Skin epidermis (tissue), 12 donors: ENCODE data around the gene CHAF1A.
A peak's percentile ranks its signal among the peaks of the same experiment; 100 is the strongest.

Experiments
- H3K27ac ChIP-seq, 21 experiments: fragments of 200-600 bp; sonication (generic) in 11 of 21; one replicate each; pipeline ENCODE4 v1.5.0; 2020; ENCODE audit warnings: mild to moderate bottlenecking in 3 of 21, inconsistent platforms in 2 of 21, moderate library complexity in 2 of 21
- H3K4me3 ChIP-seq, 7 experiments: fragments of 200-600 bp; sonication (generic) in 2 of 7; one replicate each; pipeline ENCODE4 v1.5.0; 2020; ENCODE audit warnings: inconsistent platforms in 2 of 7, mild to moderate bottlenecking in 2 of 7, moderate library complexity in 1 of 7

CHAF1A gene

DNA sequence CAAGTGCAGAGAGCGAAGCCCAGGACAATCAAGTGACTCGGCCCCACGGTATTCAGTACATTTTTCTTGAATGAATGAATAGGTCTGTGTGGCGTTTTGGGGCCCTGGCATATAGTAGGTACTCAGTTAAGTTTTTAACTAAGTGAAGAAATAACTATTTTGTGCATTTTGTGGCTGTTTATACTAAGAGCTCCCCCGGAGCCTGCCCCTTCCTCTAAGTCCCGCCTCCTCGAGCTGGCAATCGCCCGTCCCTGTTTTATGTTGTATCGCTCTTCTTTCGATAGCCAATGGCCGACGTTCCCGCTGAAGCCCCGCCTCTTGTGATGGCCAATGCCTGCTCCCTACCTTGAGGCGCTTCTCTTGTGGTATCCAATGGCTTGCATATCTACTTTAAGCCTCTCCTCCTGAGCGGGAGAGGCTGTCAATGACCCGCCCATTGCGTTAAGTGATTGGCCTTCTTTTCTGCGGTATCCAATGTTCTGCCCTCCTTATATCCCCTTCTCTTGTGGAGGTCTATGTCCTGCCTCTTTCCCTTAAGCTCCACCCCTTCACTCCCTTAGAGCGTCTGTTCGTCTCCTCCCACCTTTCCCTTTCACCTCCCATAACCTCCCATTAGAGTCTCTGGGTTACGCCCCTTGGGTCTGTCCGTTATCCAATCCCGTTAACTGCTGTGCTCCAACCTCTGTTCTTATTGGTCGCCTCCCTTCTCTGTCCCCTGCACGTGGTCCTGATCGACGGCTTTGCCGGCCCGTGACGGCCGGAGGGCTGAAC is 69.1 kb downstream of the CHAF1A start:
- Histone ChIP-seq H3K4me3 (peak overlapping the region; percentile 57 to 99 (median 95)), H3K27ac (peak overlapping the region; percentile 7 to 93 (median 87))

DNA sequence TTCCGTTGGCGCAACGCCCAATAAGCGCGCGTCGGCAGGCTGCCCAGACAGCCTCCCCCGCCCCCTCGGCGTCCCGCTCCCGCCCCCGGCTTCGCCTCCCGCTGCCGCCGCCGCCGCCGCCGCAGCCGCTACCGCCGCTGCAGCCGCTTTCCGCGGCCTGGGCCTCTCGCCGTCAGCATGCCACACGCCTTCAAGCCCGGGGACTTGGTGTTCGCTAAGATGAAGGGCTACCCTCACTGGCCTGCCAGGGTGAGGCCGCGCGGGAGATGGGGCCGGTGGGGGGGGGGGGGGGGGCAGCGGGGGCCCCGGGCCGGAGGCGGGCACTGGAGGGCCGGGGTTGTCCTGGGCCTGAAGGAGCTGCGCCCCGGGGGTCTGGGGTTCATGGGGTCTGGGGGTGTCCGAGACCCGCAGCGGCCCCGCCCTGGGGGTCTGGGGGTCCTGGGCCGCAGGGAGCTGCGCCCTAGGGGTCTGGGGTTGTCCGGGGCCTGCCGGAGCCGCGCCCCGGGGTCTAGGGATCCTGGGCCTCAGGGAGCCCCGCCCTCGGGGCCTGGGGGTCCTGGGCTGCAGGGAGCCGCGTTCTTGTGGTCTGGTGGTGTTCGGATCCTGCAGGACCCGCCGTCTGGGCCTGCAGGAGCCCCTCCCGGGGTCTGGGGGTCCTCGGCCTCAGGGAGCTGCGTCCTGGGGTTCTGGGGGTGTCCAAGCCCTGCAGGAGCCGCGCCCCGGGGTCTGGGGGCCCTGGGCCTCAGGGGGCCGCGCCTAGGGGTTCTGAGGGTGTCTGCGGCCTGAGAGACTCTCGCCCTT is 69.9 kb downstream of the CHAF1A start, which contains the start of gene HDGFL2:
Gene HDGFL2 (plus strand): TSS at position 124 of the 801 bp plus-strand sequence. CDS start 54 bp downstream, at position 178.
- H3K4me3 ChIP-seq = peak within 1 kb of the TSS; percentile 57 to 99 (median 95)
- peak within 1 kb of the TSS; percentile 9 to 95 (median 87) for H3K27ac ChIP-seq

DNA sequence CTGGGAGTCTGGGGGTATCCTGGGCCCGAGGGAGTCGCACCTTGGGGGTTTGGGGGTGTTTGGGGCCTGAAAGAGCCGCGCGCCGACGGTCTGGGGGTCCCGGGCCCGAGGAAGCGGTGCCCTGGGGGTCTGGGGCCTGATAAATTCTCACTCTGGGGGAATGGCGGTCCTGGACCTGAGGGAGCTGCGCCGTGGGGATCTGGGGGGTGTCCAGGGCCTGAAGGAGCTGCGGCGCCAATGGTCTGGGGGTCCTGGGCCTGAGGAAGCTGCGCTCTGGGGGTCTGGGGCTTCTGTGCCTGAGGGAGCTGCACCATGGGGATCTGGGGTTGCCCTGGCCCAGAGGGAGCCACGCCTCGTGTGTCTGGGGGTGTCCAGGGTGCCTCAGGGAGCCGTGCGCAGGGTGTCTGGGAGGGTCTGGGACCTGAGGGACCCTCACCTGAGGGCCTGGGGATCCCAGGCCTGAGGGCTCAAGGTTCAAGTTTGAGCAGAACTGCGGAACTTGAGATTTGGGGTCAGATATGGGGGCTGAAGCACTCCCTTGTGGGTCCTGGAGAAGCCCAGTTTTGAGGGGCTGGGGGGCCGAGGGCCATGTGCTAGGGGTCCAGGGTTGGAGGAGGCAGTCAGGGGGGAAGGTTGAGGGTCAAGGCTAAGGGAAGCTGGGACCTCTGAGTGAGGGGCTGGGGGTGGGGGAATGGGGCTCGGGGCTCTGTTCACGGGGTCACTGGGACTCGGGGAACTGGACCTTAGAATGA is 70.7 kb downstream of the CHAF1A start:
- H3K27ac ChIP-seq = peak overlapping the region in 20 of 21 experiments; percentile 9 to 95 (median 81)
- peak overlapping the region; percentile 57 to 99 (median 95) for H3K4me3 ChIP-seq

DNA sequence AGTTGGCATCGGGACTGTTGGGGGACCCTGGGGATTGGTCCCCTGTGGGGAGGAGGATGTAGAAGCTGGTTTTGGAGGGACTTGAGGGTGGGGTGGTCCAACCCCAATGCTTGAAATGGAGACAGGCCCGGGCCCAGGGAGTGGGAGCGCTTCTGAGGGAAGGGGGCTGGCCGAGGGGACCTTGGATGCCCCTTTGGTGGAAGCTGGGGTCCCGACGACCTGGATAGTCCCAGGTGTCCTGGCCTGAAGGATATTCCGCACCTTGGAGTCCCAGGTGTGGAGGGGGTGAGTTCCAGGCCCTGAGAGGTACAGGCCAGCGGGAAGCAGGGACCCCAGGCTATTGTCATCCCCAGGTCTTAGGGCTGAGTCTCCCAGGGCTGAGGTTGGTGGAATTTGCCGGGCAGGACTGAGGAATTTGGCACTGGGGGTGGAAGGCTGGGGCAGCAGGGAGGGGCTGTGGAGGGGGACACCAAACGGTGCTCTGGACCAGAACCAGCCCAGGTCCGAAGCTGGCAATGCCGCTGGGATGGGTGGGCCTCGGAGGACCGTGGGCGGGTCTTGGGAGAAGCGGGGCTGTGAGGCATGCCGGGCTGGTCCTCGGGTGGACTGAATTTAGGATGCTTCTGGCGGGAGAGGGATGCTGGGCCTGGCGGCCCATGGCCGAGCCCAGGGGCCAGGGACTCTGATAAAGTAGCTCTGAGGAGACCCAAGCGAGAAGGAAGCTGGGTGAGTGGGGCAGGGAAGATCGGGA is 71.5 kb downstream of the CHAF1A start:
- Histone ChIP-seq H3K27ac (peak overlapping the region in 10 of 21 experiments; percentile 14 to 95 (median 33)), H3K4me3 (peak overlapping the region in 2 of 7 experiments; percentile 4 to 75)

GRCh38 chr19:4474514-4475022 is 72.1 kb downstream of the CHAF1A start:
- H3K27ac ChIP-seq = peak overlapping the region in 6 of 21 experiments; percentile 17 to 60 (median 27)

GRCh38 chr19:4477034-4477801 is 74.8 kb downstream of the CHAF1A start:
- Histone ChIP-seq H3K4me3 (no peak overlapping the region), H3K27ac (no peak overlapping the region)

More at GRCh38 chr19:4474514-4475022, 72.1 kb downstream of the CHAF1A start:
- peak overlapping the region in 2 of 7 experiments; percentile 4 to 75 for H3K4me3 ChIP-seq

GRCh38 chr19:4482721-4483364 is 80.4 kb downstream of the CHAF1A start:
- no peak overlapping the region for H3K27ac ChIP-seq
- no peak overlapping the region for H3K4me3 ChIP-seq

- no peak overlapping the region for H3K4me3 ChIP-seq
- no peak overlapping the region for H3K27ac ChIP-seq
Measured at GRCh38 chr19:4483385-4483784, 80.9 kb downstream of the CHAF1A start.

GRCh38 chr19:4487572-4487971 is 85.1 kb downstream of the CHAF1A start:
- Histone ChIP-seq H3K4me3 (no peak overlapping the region), H3K27ac (no peak overlapping the region)

- no peak overlapping the region for H3K27ac ChIP-seq
- H3K4me3 ChIP-seq = no peak overlapping the region
Measured at GRCh38 chr19:4488496-4488895, 86.1 kb downstream of the CHAF1A start.

DNA sequence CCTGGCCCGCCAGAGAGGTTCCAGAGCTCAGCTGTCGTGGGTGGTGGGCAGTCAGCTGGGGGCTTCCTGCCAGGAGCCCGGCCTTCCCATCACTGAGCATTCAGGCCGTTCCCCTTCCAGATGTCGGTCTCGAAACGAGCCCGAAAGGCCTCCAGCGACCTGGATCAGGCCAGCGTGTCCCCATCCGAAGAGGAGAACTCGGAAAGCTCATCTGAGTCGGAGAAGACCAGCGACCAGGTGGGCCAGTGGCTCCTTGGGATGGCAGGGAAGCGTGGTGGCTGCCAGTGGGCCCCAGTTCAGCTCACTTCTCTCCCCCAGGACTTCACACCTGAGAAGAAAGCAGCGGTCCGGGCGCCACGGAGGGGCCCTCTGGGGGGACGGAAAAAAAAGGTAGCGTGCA is 89.0 kb downstream of the CHAF1A start:
- Histone ChIP-seq H3K4me3 (no peak overlapping the region), H3K27ac (no peak overlapping the region)

DNA sequence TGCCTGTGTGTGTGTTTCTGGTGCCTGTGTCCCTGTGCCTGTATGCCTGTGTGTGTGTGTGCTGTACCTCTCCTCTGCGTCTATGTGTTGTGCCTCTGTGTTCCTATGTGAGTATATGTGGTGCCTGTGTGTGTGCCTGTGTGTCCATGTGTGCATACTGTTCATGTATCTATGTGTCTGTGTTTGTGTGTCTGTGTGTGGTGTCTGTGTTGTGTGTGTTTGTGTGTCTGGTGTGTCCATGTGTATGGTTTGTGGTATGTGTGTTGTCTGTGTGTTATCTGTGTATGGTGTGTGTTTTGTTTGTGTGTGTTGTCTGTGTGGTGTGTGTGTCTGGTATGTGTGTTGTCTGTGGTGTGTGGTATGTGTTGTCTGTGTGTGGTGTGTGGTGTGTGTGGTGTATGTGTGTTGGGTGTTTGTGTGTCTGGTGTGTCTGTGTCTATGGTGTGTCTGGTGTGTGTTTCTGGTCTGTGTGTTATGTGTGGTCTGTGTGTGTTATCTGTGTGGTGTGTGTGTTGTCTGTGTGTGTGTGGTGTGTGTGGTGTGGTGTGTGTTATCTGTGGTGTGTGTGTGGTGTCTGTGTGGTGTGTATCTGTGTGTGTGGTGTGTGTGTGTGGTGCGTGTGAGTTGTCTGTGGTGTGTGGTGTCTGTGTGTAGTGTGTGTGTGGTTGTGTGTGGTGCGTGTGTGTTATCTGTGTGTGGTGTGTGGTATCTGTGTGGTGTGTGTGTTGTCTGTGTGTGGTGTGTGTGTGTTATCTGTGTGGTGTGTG is 90.1 kb downstream of the CHAF1A start:
- H3K27ac ChIP-seq = no peak overlapping the region
- H3K4me3 ChIP-seq = no peak overlapping the region
